GM19438 (cell line): ENCODE data around the gene METTL6.
"Not testable (repeated sequence)": the region's sequence is repeated elsewhere in the genome, so short reads cannot be mapped to it uniquely, and the experiment has no call there.

Experiments used
- ATAC-seq: cut with Tn5 transposase; IDR thresholded peaks from one replicate; pipeline ENCODE4 v1.9.1; 2021; ENCODE audit warnings: low read depth; ENCODE audit not compliant: unreplicated experiment

METTL6 gene

GRCh38 chr3:15451216-15452113 lies 24.1 kb upstream of the METTL6 start:
- no peak for ATAC-seq

GRCh38 chr3:15450438-15451215 lies 23.3 kb upstream of the METTL6 start:
- no peak for ATAC-seq

DNA sequence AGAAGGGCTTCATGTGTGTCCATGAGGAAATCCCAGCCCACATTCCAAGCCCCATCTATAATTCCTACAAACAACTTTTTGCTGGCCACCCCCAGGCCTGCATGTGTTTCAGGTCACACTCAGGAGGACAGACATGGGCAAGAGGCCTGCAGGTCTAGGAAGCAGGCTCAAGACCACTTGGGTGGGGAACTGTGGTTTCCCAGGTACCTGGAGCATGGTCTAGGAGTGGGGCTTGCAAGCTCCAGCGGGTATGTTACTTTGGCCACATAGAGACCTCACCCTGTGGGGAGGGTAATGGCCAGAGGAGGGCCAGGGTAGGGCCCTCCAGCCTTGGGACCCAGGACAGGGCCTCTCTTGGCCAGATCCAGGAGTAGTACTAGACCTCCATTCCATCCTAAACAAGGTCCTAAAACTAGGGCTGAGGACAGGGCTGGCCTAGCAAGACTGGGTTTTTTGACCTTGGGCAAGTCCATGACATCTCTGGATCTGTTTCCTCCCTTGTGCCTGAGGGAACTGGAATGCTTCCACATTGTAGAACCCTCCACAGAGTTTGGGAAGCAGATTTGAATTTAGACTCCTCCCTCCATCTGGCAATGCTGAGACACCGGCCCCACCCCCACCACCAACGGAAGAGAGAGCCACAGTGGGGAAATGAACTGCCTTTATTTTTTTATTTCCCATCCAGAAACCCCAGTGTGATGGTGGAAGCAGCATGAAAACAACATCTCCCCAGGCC lies 22.3 kb upstream of the METTL6 start:
- ATAC-seq, result no peak

DNA sequence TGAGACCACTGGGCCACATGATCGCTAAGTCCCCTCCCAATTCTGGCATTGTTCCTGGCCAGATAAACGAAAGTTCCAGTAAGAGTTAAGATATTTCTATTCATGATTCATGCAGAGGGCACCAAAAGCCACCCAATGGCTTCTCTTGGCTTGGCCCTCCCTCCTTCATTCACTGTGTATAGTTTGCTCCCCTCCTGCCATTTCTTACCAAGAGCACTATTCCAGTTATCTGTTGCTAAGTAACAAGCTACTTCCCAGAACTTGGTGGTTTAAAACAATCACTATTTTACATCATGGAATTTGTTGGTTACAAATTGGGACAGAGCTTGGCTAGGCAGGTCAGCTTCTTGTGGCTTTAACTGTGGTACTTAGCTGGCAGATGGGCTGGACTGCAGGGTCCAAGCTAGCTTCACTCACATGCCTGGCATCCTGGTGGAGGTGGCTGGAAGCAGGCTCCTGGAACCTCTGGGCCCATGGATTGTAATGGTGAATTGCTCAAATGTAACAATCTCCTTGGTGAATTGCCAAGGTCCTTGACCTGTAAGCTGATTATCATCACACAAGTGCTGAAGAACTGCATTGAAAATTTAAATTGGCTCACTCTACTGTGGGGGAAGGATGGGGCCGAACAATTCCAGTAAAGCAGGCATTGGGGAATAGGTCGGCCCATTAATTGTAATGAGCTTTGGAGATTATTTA lies 16.6 kb upstream of the METTL6 start:
- ATAC-seq, result no peak

DNA sequence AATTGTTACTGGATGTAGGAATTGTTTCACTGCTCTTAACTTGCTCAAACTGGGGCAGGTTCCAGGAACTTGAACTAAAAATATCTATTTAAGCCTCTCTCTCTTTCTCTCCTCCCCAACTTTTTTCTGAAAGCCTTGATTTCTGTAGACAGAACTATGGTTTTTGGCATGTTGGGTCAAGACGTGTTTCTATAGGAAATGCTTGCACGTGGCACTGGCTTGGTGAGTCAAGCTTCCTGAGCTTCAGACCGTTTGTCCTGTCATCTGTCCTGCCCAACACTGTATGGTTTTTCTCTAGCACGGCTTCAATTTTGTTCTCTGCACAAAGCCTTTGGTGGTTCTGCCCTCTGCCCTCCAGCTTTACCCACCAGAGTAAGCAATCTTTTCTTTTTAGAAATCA lies 13.5 kb upstream of the METTL6 start:
- no peak for ATAC-seq

DNA sequence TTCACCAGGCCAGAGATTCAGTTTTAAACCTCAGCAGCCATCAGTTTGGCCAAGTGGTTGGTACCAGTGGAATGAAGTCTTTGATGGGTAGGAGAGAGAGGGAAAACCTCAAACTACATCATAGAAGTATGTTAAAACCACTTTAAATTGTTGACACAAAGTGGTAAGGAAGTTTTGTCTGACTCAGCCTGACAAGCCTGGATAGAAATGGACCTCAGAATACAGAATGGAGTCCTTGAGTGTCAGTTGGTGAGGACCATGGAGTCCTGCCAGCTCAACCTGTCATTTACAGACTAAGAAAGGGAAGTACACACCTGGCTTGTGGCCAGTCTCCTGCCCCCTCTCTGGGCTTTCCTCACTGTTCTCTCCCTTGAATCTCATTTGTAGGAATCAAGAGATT lies 12.1 kb upstream of the METTL6 start:
- ATAC-seq, result no peak

- ATAC-seq, result no peak
Observed at GRCh38 chr3:15438983-15439382, 11.6 kb upstream of the METTL6 start.

GRCh38 chr3:15436246-15436645 lies 8.9 kb upstream of the METTL6 start:
- no peak for ATAC-seq

DNA sequence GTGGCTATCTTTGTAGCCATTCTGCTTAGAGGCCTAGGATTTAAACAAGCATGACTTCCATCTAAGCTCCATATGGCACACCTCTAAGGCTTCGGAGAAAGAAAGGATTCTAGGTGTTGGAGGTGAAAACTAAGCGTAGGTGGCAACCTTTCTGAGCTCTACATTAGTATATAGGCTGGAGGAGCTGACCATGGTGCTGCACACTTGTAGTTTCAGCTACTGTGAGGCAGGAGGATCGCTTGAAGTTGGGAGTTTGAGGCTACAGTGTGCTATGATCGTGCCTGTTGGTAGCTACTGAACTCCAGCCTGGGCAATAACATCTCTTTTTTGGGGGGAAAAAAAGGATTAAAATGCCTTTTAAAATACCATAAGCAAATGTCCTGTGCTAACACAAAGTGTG lies 7.4 kb upstream of the METTL6 start:
- ATAC-seq, result no peak

DNA sequence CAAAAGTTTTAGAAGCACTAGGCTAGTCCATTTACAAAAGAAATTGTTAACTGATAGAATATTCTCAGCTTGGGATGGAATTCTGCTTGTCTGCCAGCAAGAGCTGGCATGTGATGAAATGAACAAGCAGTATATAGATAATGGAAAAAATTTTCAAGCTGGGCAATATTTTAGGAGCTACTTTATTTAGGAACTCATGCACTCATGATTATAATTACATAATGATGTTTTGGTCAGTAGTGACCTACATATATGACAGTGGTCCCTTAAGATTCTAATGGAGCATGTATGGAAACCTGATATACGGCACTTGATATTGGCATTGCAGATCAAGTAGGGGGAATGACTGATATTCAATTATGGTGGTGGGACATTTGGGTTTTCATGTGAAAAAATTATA lies 6.2 kb upstream of the METTL6 start:
- no peak for ATAC-seq

- no peak for ATAC-seq
Observed at GRCh38 chr3:15431256-15431837, 4.0 kb upstream of the METTL6 start.

GRCh38 chr3:15430624-15431023 lies 3.3 kb upstream of the METTL6 start:
- no peak for ATAC-seq

DNA sequence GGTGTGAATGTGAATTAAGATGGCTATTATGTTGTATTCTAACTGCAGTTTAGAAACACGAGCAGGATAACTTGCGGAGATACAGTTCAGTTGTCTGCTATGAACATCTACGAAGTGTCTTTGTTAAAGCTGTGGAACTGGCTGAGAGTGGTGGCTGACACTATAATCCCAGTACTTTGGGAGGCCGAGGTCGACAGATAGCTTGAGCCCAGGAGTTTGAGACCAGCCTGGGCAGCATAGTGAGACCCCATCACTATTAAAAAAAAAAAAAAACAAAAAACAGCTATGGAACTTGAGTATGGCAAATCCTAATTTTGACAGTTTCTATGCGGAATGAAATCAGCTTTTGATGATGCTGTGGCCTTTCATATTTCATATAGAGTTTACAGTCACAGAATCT lies 1.7 kb upstream of the METTL6 start:
- no peak for ATAC-seq

GRCh38 chr3:15428539-15428938 lies 1.2 kb upstream of the METTL6 start:
- no peak for ATAC-seq

DNA sequence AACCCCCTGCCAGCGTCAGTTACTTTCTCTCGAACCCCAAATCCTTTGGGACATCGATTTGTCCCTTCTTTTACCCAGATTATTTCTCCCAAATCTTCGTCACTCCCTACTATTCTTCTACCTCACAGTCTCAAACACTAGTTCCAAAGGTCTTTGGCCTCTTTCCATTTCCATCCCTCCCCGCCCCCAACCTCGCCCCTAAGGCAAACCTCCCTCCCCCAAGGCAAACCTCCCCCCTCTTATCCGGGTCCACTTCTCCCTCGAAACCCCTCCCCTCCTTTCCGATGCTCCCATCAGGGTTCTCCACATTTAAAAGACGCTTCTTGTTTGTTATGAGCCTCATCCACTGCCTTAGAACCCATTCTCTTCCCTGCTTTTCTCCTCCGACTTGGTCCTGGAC lies 637 bp upstream of the METTL6 start:
- ATAC-seq, result no peak

DNA sequence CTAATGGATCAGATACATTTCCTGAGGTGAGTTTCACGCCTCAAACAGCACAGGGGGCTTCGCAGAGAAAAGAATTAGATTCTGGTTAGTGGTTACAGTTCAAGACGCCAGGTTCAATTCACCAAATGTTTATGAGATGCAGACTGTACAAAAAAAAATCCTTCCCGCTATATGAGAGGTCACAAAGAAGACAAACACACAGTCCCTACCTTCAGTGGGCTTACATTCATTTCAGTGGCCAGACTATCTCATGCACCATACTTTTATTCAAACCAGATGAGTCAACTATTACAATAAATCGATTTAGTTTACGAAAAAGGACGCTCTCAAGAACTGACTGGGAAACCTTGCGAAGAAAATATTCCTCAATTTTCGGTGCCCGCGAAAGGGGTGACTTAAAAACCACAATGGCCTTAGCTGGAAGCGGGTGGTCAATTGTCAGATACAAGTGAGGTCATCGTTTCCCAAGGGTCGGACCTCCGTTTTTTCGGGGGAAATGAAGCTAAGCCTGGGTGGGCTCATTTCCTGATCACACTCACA lies 695 bp downstream of the METTL6 start:
- no peak for ATAC-seq

GRCh38 chr3:15420871-15421270 lies 6.5 kb downstream of the METTL6 start:
- ATAC-seq, result no peak

- ATAC-seq, result not testable (repeated sequence)
Observed at GRCh38 chr3:15410966-15411365, 16.4 kb downstream of the METTL6 start.

DNA sequence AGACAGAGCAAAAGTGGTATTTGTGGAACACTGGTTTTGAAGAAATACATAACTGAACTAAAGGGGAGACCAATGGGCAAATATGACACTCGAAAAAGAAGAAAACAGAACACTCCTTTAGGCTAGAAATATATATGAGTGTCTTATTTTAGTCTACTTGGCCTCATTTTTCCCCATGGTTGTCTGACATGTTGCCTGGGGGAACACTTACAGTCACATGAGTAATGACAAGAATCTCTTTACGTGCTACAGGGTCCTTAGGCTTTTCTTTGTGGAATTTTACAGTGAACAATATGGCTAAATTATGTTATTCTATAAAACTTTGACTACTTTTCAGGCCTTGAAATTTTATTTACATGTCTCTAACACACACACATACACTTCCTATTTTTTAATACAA lies 17.6 kb downstream of the METTL6 start:
- no peak for ATAC-seq

GRCh38 chr3:15409239-15409638 lies 18.1 kb downstream of the METTL6 start:
- ATAC-seq, result no peak
